Right renal pelvis (tissue), 4 donors: Measurements from ENCODE around the gene GCG. TPM values are rescaled to one million over a fixed set of nuclear protein-coding genes. Genes with fewer than 3 reads are reported as not detected.

Experiments used
- DNase-seq, 4 donors: peaks; one replicate each; pipeline ENCODE4 v3.0.0-alpha.2; 2013; ENCODE audit warnings: low read depth in 4 of 4, low spot score in 3 of 4, missing footprints in 1 of 4
- polyA plus RNA-seq, 4 donors: library from polyadenylated mRNA; unstranded; fragments of 120-200 nt; gene quantifications; one replicate each; pipeline ENCODE4 v1.2.1, GENCODE V29; 2013; ENCODE audit not compliant: insufficient read length in 4 of 4

GCG gene
- polyA plus RNA-seq, 4 donors: not detected

GRCh38 chr2:162153608-162154224, 1.7 kb upstream of the GCG start:
- DNase-seq: peak; percentile 22 to 35 (median 30)

- no peak for DNase-seq
These were observed 2.1 kb downstream of the GCG start for GRCh38 chr2:162149940-162150339.

GRCh38 chr2:162149466-162149865, 2.6 kb downstream of the GCG start:
- no peak for DNase-seq

GRCh38 chr2:162148956-162149355, 3.1 kb downstream of the GCG start:
- DNase-seq: no peak

DNA sequence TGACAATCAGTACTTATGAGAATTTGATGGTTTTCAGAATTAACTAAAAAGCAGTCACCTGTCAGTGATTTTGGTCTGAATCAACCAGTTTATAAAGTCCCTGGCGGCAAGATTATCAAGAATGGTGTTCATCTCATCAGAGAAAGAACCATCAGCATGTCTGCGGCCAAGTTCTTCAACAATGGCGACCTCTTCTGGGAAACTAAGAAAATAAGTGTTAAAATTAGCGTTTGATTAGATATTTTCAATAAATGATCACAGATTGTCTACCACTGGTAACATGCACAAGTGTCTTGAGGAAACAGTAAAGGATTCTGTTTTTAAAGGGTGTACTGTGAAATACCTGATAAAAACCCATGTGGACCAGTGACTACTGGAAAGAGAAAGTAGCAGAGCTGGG, 8.1 kb downstream of the GCG start:
- no peak for DNase-seq

DNA sequence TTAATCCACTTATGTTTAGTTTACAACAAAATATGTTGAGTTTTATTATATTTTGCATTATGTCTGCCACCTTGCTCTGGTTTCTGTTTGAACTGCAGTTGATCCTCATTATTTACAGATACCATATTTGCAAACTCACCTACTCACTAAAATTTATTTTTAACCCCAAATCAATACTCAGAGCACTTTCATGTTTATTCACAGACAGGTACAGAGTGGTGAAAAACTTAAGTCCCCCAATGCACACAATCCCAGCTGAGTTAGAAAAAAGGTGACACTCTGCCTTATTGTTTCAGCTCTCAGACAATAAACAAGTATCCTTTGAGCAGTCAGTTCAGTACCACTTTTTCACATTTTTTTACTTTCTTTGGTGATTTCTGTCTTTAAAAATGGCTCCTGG, 13.7 kb downstream of the GCG start:
- no peak for DNase-seq

DNA sequence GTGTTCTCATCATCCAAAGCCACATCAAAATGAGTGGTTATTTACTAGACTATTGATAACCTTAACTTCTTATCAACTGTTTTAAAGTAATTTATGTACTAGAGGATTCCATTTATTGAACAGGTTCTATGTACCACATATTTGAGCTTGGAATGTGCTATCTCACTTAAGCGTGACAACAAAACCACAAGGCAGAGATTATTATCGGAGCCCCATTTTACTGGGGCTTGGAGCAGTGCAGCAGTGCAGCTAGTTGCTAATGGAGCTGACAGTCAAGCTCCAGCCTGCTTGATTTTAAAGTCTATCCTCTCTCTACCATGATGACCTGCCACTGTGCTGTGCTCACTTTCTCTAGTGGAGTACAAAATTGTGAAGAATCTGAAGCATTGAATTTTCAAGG, 24.6 kb downstream of the GCG start:
- no peak for DNase-seq

- no peak for DNase-seq
These were observed 25.5 kb downstream of the GCG start for GRCh38 chr2:162126527-162126926.

- no peak for DNase-seq
These were observed 25.9 kb downstream of the GCG start for GRCh38 chr2:162126111-162126519.

- DNase-seq: no peak
These were observed 26.9 kb downstream of the GCG start for GRCh38 chr2:162125138-162125537.

DNA sequence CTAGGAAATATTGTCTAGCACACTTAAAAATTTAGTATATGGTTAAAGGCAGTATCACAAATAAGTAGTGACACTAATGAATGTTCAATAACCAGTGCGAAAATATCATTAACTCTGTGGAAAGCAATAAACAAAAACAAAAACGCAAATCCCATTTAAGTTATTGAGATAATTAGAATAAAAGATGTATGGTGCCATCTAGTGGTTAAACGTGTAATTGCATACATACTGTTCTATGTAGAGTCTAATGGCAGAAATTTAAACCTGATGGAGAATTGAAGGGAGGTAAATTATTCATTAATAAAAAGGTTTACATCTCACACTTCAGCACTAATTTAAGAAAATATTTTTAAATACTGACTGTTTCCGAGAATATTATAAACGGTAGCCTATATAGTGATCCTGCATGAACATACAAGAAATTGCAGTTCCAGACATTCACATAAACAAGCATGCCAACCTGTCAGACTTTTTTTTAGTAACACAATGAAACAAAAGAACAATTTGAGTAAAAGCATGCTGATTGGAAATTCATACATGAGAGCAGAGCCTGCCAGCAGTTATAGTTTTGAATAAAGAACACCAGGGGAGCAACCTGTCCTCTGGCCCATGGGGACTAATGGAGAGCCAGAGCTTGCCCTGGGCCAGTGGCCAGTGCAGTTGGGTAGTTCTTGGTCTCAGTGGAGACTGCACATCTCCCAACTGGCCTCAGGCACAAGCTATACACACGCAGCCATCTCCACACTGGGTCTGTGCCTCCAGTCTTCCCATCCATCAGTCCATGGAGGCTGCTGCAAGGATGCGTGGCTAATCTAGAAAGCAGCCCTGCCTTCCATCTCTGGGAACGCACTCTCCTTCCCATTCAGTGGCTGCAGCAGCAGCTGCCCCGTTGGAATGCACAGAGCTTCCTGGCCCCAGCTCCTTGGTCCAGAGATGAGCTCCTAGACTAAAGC, 28.0 kb downstream of the GCG start:
- DNase-seq: peak; percentile 42 to 56 (median 51)

DNA sequence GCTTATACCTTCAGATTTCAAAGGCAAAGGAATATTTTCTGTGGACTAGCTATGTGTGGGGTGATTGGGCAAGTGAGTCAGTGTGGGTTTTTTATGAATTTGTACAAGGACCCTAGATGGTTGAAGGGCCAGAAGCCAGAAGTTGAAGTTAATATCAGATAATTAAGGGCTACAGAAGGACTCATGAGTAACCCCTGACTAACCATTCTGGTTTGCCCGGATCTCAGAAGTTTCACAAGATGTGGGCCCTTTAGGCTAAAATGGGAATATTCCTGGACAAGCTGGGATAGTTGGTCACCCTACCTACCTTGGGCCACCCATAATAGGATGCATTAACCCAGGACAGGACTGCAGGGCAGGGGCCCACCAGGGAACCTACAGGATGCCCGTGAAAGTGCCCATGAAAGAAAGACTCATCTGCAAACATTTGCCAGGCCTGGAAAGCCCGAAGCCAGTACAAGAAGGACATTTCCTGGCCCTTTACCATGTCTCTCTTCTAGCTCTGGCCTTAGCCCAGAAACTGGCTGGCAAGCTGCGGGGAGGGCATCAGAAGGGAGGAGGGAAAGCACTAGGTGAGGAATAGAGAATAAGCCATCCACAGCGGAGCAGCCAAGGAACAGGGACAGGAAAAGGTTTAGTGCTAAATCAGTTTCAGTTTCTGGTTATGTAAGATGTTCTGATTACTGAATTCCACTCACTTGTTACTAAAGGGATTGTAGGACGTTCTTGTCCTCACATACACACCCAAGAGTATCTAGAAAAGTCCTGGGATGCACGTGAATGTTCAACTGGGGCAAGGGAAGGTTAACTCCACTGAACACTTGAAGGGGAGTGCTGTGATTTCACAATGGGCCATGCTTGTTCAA, 33.6 kb downstream of the GCG start:
- DNase-seq: no peak

DNA sequence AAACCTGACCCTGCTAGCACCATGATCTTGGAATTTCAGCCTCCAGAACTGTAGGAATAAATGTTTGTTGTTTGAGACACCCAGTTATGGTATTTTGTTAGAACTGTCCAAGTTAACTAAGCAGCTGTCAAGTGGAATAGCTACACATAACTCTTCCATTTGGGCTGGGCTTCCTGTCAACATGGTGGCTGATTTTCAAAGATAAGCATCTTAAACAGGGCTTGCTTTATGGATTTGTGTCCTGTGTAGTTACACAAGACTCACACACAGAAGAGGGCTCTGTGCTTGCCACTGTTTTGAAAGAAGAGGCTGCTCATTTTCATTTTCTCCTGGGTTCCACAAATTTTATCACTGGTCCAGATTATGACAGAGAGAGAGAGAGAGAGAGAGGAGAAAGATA, 35.7 kb downstream of the GCG start:
- DNase-seq: no peak

DNA sequence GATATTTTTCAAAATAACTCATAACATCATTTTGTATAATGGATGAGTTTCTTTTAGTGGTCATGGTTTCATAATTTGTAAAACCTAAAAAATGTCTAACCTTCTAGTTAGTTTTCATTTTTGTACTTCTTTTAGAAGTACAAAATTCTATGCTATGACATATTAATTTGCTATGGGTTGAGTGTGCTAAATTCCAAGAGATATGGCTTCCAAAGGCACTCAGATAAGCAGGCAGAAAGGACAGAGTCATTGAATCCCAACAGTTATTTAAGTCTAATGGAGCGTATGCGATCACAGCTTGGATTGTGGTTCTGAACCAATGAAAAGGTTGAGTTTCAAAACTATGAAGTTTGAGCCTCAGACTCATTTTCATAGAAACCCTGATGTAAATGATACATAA, 37.0 kb downstream of the GCG start:
- DNase-seq: no peak

DNA sequence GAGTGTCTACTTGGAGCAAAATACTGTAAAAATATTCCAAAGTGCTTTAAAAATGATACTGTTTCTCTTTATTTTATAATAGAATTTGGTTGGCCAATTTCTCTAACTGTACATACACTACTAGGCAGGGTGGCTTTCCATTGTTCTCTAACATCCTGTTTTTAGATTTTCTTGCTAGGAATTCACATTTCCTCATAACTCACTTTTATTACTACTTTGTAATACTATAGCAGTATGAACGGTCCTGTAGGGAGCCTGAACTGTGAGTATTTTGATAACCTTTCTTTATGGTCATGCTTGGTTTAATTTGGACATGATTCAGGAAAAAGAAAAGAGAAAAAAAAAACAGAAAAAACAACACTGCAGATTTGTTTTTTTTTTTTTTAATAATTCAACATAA, 37.8 kb downstream of the GCG start:
- DNase-seq: no peak

DNA sequence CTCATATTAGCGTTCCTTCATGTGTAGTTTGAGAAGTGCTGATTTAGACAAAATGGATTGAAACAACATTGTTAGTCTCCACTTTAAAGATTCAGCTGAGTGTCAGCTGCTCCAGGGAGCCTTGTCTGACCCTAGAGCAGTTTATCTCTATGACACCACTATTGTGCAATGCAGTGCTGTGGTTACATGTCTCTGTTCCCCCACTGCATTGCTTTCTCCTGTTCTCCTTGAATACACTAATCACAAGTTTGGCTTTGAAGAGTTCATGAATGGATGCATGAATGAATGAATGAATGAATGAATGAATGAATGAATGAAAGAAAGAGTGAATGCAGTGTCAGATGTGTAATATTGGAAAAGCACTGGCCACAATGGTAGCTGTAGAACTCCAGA, 38.3 kb downstream of the GCG start:
- DNase-seq: no peak

- DNase-seq: no peak
These were observed 38.8 kb downstream of the GCG start for GRCh38 chr2:162113088-162113775.

GRCh38 chr2:162111958-162112850, 39.8 kb downstream of the GCG start:
- DNase-seq: no peak

- DNase-seq: no peak
These were observed 44.6 kb downstream of the GCG start for GRCh38 chr2:162107361-162107901.
